ENCODE results near the gene HLA-DMB. TPM values are rescaled to one million over a fixed set of nuclear protein-coding genes. Genes with fewer than 3 reads are reported as not detected.

Gene HLA-DMB
- total and polyA plus RNA-seq, 10 of the 15 experiments (the other 5 are each of a cell fraction or from before 2014, with no cell fraction given), result 114 to 173 (median 150) TPM

GRCh38 chr6:32945108-32945760 is 4.4 kb upstream of the HLA-DMB start (continued):
- no peak for TF ChIP-seq MYC (IDR thresholded peaks at IDR 0.05; ENCODE audit: insufficient read depth, insufficient read length, insufficient replicate concordance, low read length, severe bottlenecking)
- TF ChIP-seq EED (IDR thresholded peaks at IDR 0.05; ENCODE audit: low read depth), result peak; percentile 71
- 0 out of 2 replicates have a peak, but pooled peaks have one; percentile 20 for TF ChIP-seq CBFB (IDR thresholded peaks at IDR 0.05; ENCODE audit: low read depth)
- TF ChIP-seq PAX5 (IDR thresholded peaks at IDR 0.05; ENCODE audit: borderline replicate concordance, low read depth, low read length), result peak; percentile 66; the same call in 1 of the 2 replicates
- TF ChIP-seq TBL1XR1 (IDR thresholded peaks at IDR 0.05; ENCODE audit: low read depth, low read length), result 0 out of 2 replicates have a peak, but pooled peaks have one; percentile 10
- no peak for TF ChIP-seq SUZ12 (IDR thresholded peaks at IDR 0.05; ENCODE audit: unreplicated experiment)
- peak; percentile 37; the same call in 1 of the 2 replicates for TF ChIP-seq ZNF687 (IDR thresholded peaks at IDR 0.05)
- TF ChIP-seq POLR2AphosphoS2 (IDR thresholded peaks at IDR 0.05; ENCODE audit: low read depth, low read length), result no peak; the same call in 1 of the 2 replicates
- no peak for TF ChIP-seq CHD1 (IDR thresholded peaks at IDR 0.05; ENCODE audit: low read depth, low read length)
- TF ChIP-seq STAT3 (IDR thresholded peaks at IDR 0.05; ENCODE audit: low read depth, low read length), result no peak

All from GM12878 (cell line).